DOHH2 (cell line): ENCODE data around the gene TCTN3.
"Not testable (repeated sequence)": the region's sequence is repeated elsewhere in the genome, so short reads cannot be mapped to it uniquely, and the experiment has no call there.

Source experiments
- H3F3A ChIP-seq: fragments of 200-600 bp; sonication (generic), shearing (Covaris generic); 2 replicates; pipeline ENCODE4 v1.6.0; 2016; ENCODE audit warnings: antibody characterized with exemption, mild to moderate bottlenecking; ENCODE audit not compliant: control insufficient read depth, insufficient read depth
- H3K27ac ChIP-seq: fragments of 200-600 bp; sonication (generic); 2 replicates; pipeline ENCODE4 v1.5.1; 2014; ENCODE audit warnings: low read depth, mild to moderate bottlenecking, low read length, moderate library complexity
- H3K27me3 ChIP-seq: fragments of 200-600 bp; sonication (generic); 2 replicates; pipeline ENCODE4 v1.6.1; 2014; ENCODE audit warnings: mild to moderate bottlenecking, low read length, mixed read lengths; ENCODE audit not compliant: control insufficient read depth
- H3K36me3 ChIP-seq: fragments of 200-600 bp; sonication (generic); 2 replicates; pipeline ENCODE4 v1.6.1; 2014; ENCODE audit warnings: mild to moderate bottlenecking, low read length, moderate library complexity, mixed read lengths; ENCODE audit not compliant: control insufficient read depth
- H3K4me1 ChIP-seq: fragments of 200-600 bp; sonication (generic); 2 replicates; pipeline ENCODE4 v1.6.1; 2014; ENCODE audit warnings: mild to moderate bottlenecking, low read length, mixed read lengths; ENCODE audit not compliant: control insufficient read depth
- H3K4me2 ChIP-seq: fragments of 200-600 bp; sonication (generic); 2 replicates; pipeline ENCODE4 v1.6.0; 2014; ENCODE audit warnings: mild to moderate bottlenecking, low read length, moderate library complexity
- H3K4me3 ChIP-seq: fragments of 200-600 bp; sonication (generic); 2 replicates; pipeline ENCODE4 v1.5.1; 2014; ENCODE audit warnings: mild to moderate bottlenecking, low read length, mixed read lengths
- H3K79me2 ChIP-seq: fragments of 200-600 bp; sonication (generic); 2 replicates; pipeline ENCODE4 v1.6.1; 2014; ENCODE audit warnings: mild to moderate bottlenecking, low read length, mixed read lengths; ENCODE audit not compliant: control insufficient read depth
- H3K9me2 ChIP-seq: fragments of 200-600 bp; sonication (generic); replicated peaks from 2 replicates; pipeline ENCODE4 v1.6.1; 2014; ENCODE audit warnings: mild to moderate bottlenecking, low read length, mixed read lengths; ENCODE audit not compliant: control insufficient read depth
- H3K9me3 ChIP-seq: fragments of 200-600 bp; sonication (generic); 2 replicates; pipeline ENCODE4 v1.6.1; 2014; ENCODE audit warnings: antibody characterized with exemption, low read length, mixed read lengths; ENCODE audit not compliant: control insufficient read depth, insufficient read depth
- H4K20me1 ChIP-seq: fragments of 200-600 bp; sonication (generic); 2 replicates; pipeline ENCODE4 v1.6.0; 2014; ENCODE audit warnings: low read depth, mild to moderate bottlenecking, antibody characterized with exemption, low read length, moderate library complexity; ENCODE audit not compliant: control insufficient read depth, insufficient read depth
- EZH2phosphoT487 ChIP-seq: fragments of 200-600 bp; sonication (generic); IDR thresholded peaks from 2 replicates; pipeline ENCODE4 v1.6.1; 2017; ENCODE audit warnings: borderline replicate concordance, mild to moderate bottlenecking, antibody characterized with exemption, low read length, moderate library complexity, mixed read lengths
- TF ChIP-seq, protein P1 (sequence below): fragments of 200-600 bp; sonication (generic); IDR thresholded peaks from one replicate; pipeline ENCODE4 v1.5.1; 2014; ENCODE audit warnings: antibody characterized with exemption, mild to moderate bottlenecking, low read depth, low read length; ENCODE audit not compliant: poor library complexity, severe bottlenecking

TCTN3 gene

GRCh38 chr10:95729323-95730055, 35.8 kb upstream of the TCTN3 start:
- Histone ChIP-seq H3K27ac (peak overlapping the region; percentile 19; the same call in 1 of the 2 replicates), H3K79me2 (no peaks in the 10 kb centered on the region), H3F3A (peaks cover 5% of the 10 kb centered on the region; the same call in 1 of the 2 replicates), H3K36me3 (no peaks in the 10 kb centered on the region), H3K4me3 (no peak overlapping the region), H4K20me1 (no peaks in the 10 kb centered on the region), H3K27me3 (no peaks in the 10 kb centered on the region), H3K9me3 (peaks cover 20% of the 10 kb centered on the region), H3K9me2 (no peaks in the 10 kb centered on the region), H3K4me2 (peak overlapping the region; percentile 40), H3K4me1 (peaks cover 25% of the 10 kb centered on the region)
- no peak for TF ChIP-seq EZH2phosphoT487
- TF ChIP-seq, protein P1, sequence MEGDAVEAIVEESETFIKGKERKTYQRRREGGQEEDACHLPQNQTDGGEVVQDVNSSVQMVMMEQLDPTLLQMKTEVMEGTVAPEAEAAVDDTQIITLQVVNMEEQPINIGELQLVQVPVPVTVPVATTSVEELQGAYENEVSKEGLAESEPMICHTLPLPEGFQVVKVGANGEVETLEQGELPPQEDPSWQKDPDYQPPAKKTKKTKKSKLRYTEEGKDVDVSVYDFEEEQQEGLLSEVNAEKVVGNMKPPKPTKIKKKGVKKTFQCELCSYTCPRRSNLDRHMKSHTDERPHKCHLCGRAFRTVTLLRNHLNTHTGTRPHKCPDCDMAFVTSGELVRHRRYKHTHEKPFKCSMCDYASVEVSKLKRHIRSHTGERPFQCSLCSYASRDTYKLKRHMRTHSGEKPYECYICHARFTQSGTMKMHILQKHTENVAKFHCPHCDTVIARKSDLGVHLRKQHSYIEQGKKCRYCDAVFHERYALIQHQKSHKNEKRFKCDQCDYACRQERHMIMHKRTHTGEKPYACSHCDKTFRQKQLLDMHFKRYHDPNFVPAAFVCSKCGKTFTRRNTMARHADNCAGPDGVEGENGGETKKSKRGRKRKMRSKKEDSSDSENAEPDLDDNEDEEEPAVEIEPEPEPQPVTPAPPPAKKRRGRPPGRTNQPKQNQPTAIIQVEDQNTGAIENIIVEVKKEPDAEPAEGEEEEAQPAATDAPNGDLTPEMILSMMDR, result no peak

GRCh38 chr10:95728526-95728925, 34.8 kb upstream of the TCTN3 start:
- Histone ChIP-seq H4K20me1 (no peaks in the 10 kb centered on the region), H3K9me2 (no peaks in the 10 kb centered on the region), H3K79me2 (no peaks in the 10 kb centered on the region), H3K9me3 (peaks cover 14% of the 10 kb centered on the region), H3K27me3 (no peaks in the 10 kb centered on the region), H3K4me1 (peaks cover 25% of the 10 kb centered on the region), H3K4me2 (no peak overlapping the region), H3F3A (peaks cover 5% of the 10 kb centered on the region; the same call in 1 of the 2 replicates), H3K27ac (no peak overlapping the region), H3K4me3 (no peak overlapping the region), H3K36me3 (no peaks in the 10 kb centered on the region)
- TF ChIP-seq, protein P1, result no peak
- TF ChIP-seq EZH2phosphoT487, result no peak

DNA sequence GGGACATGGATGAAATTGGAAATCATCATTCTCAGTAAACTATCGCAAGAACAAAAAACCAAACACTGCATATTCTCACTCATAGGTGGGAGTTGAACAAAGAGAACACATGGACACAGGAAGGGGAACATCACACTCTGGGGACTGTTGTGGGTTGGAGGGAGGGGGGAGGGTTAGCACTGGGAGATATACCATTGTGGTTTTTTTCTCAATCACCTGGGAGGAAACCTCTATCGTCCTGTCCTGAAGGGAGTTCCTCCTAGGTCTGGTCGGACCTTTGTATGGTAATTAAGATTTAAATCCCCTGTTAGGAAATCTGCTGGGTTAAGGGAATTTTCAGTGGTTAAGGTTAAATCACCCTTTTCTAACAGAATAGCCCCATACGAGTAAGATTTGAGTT, 28.8 kb upstream of the TCTN3 start:
- H3K27me3 ChIP-seq, H3K9me2 ChIP-seq, H3K36me3 ChIP-seq, H3F3A ChIP-seq, H3K9me3 ChIP-seq, H3K4me3 ChIP-seq, H3K4me1 ChIP-seq, H3K27ac ChIP-seq, H3K4me2 ChIP-seq, H4K20me1 ChIP-seq, H3K79me2 ChIP-seq: not testable (repeated sequence)

DNA sequence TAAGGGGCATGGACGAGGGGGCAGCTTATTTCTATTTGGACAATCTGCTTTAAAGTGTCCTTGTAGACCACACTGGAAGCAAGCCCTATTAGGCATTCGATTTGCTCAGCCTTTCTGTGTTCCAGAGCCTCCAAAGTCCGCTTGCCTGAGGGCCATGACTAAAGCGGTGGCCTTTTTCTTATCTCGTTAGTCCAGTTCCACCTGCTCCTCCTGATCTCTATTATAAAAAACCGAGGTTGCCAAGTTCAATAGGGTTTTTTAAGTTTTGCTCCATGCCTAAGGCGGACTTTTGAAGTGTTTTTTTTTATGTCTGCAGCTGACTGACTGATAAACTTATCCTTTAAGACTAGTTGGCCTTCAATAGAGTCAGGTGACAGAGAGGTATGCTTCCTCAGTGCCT, 27.0 kb upstream of the TCTN3 start:
- not testable (repeated sequence) for H3K4me2 ChIP-seq, H3K79me2 ChIP-seq, H3F3A ChIP-seq, H3K4me3 ChIP-seq, H3K9me3 ChIP-seq, H3K36me3 ChIP-seq, H3K27ac ChIP-seq, H3K4me1 ChIP-seq, H4K20me1 ChIP-seq, H3K27me3 ChIP-seq, H3K9me2 ChIP-seq
